Common myeloid progenitor, CD34-positive (primary cell): ENCODE results near the gene ONECUT3.

Experiments
- CTCF ChIA-PET: fragments of 350-600 bp; sonication (Branson Sonifier 250); formaldehyde crosslinking; loops from one replicate; lab custom pipeline; 2021; ENCODE audit warnings: antibody characterized with exemption; lab: Charles Lee
- POLR2A ChIA-PET: fragments of 350-600 bp; sonication (Branson Sonifier 250); formaldehyde crosslinking; loops from one replicate; lab custom pipeline; 2021; ENCODE audit warnings: antibody characterized with exemption; lab: Charles Lee
- DNase-seq, 3 donors: peaks; one replicate each; pipeline versions ENCODE4 v3.0.0 to v3.0.0-alpha.2; 2013
- H3K27ac ChIP-seq, 2 experiments: 1 replicate in 1 of 2; 2 replicates in 1 of 2; pipeline ENCODE4 v1.7.0; 2013; ENCODE audit warnings: inconsistent platforms in 2 of 2, low read length in 2 of 2, mild to moderate bottlenecking in 2 of 2, low read depth in 1 of 2, moderate library complexity in 1 of 2; ENCODE audit not compliant: severe bottlenecking in 2 of 2, insufficient read depth in 1 of 2, poor library complexity in 1 of 2
- H3K27me3 ChIP-seq, 5 experiments: replicated peaks in 2 of 5; 1 replicate in 3 of 5; 2 replicates in 2 of 5; pipeline versions ENCODE4 v1.6.1 to v1.7.0; 2013; ENCODE audit warnings: low read length in 4 of 5, mild to moderate bottlenecking in 2 of 5, moderate library complexity in 2 of 5, inconsistent platforms in 1 of 5; ENCODE audit not compliant: insufficient read depth in 5 of 5, control insufficient read depth in 4 of 5
- H3K36me3 ChIP-seq, 4 experiments: 1 replicate in 2 of 4; 2 replicates in 2 of 4; pipeline versions ENCODE4 v1.6.1 to v1.7.0; 2013; ENCODE audit warnings: low read length in 3 of 4, control low read depth in 1 of 4, mild to moderate bottlenecking in 1 of 4; ENCODE audit not compliant: control insufficient read depth in 4 of 4, insufficient read depth in 4 of 4
- H3K4me1 ChIP-seq, 4 experiments: 1 replicate in 3 of 4; 2 replicates in 1 of 4; pipeline versions ENCODE4 v1.6.1 to v1.7.1; 2013; ENCODE audit warnings: low read length in 3 of 4, mild to moderate bottlenecking in 3 of 4, control low read depth in 1 of 4, inconsistent platforms in 1 of 4, moderate library complexity in 1 of 4; ENCODE audit not compliant: control insufficient read depth in 4 of 4, insufficient read depth in 4 of 4; ENCODE audit errors: control extremely low read depth in 1 of 4
- H3K4me3 ChIP-seq, 7 experiments: 1 replicate in 4 of 7; 2 replicates in 3 of 7; pipeline versions ENCODE4 v1.5.1 to v1.7.0; 2013; ENCODE audit warnings: mild to moderate bottlenecking in 7 of 7, low read length in 6 of 7, moderate library complexity in 6 of 7, inconsistent platforms in 2 of 7, low read depth in 2 of 7, control low read depth in 1 of 7; ENCODE audit not compliant: insufficient read depth in 4 of 7, control insufficient read depth in 1 of 7; ENCODE audit errors: extremely low read depth in 1 of 7
- H3K9me3 ChIP-seq, 5 experiments: 1 replicate in 4 of 5; 2 replicates in 1 of 5; pipeline versions ENCODE4 v1.6.1 to v1.7.1; 2013; ENCODE audit warnings: low read length in 4 of 5, mild to moderate bottlenecking in 2 of 5, inconsistent platforms in 1 of 5, low read depth in 1 of 5, moderate library complexity in 1 of 5; ENCODE audit not compliant: control insufficient read depth in 4 of 5, insufficient read depth in 2 of 5; ENCODE audit errors: control extremely low read depth in 1 of 5
- WGBS: methylation state at CpG from one replicate; pipeline ENCODE4 v1.1.5; 2013; ENCODE audit not compliant: insufficient coverage; 5-methylcytosine and 5-hydroxymethylcytosine counted together

Gene ONECUT3

GRCh38 chr19:1819341-1820255, 66.3 kb downstream of the ONECUT3 start:
- no peaks in the 10 kb centered on the region for H3K9me3 ChIP-seq
- peaks cover 0 to 95% (median 67%) of the 10 kb centered on the region in 4 experiments for H3K36me3 ChIP-seq
- CTCF ChIA-PET, result interaction anchor here (1.1 to 1.8 kb wide), 2 partner anchors 11 to 273 kb away, joined by 3 to 5 read pairs; no protein-coding TSS in a partner anchor
- no peaks in the 10 kb centered on the region for H3K27me3 ChIP-seq
- H3K27ac ChIP-seq, result no peak overlapping the region
- 95% methylated on average over 42 of the region's 43 CpGs for WGBS
- POLR2A ChIA-PET, result interaction anchor here (0.6 kb wide), 1 partner anchor 48 kb away, joined by 3 read pairs; no protein-coding TSS in a partner anchor
- H3K4me1 ChIP-seq, result no peaks in the 10 kb centered on the region
- no peak for DNase-seq
- H3K4me3 ChIP-seq, result no peak overlapping the region

GRCh38 chr19:1822210-1822609, 68.9 kb downstream of the ONECUT3 start:
- CTCF ChIA-PET, result no interaction called here
- 92% methylated on average over 11 of the region's 19 CpGs for WGBS
- no peaks in the 10 kb centered on the region for H3K27me3 ChIP-seq

GRCh38 chr19:1823020-1823419, 69.7 kb downstream of the ONECUT3 start:
- POLR2A ChIA-PET, result no interaction called here
- Histone ChIP-seq H3K27ac (no peak overlapping the region), H3K4me1 (no peaks in the 10 kb centered on the region), H3K4me3 (no peak overlapping the region), H3K36me3 (peaks cover 0 to 81% (median 57%) of the 10 kb centered on the region in 4 experiments), H3K27me3 (no peaks in the 10 kb centered on the region), H3K9me3 (no peaks in the 10 kb centered on the region)
- CTCF ChIA-PET, result interaction anchor here (1.1 to 8.0 kb wide), 2 partner anchors 17 to 30 kb away, joined by 3 to 80 read pairs; no protein-coding TSS in a partner anchor
- 93% methylated on average over 5 of the region's 8 CpGs for WGBS
- DNase-seq, result no peak

More at GRCh38 chr19:1822210-1822609, 68.9 kb downstream of the ONECUT3 start:
- Histone ChIP-seq H3K27ac (no peak overlapping the region), H3K9me3 (no peaks in the 10 kb centered on the region), H3K4me3 (no peak overlapping the region), H3K36me3 (peaks cover 0 to 81% (median 60%) of the 10 kb centered on the region in 4 experiments), H3K4me1 (no peaks in the 10 kb centered on the region)
- DNase-seq, result no peak
- POLR2A ChIA-PET, result no interaction called here

- H3K4me1 ChIP-seq, result no peaks in the 10 kb centered on the region
- H3K36me3 ChIP-seq, result peaks cover 0 to 81% (median 55%) of the 10 kb centered on the region in 4 experiments
- DNase-seq, result no peak
- CTCF ChIA-PET, result interaction anchor here (0.9 to 8.0 kb wide), 4 partner anchors 9 to 31 kb away, joined by 3 to 80 read pairs (median 8); no protein-coding TSS in a partner anchor
- no peaks in the 10 kb centered on the region for H3K9me3 ChIP-seq
- H3K27ac ChIP-seq, result no peak overlapping the region
- H3K4me3 ChIP-seq, result no peak overlapping the region
- POLR2A ChIA-PET, result no interaction called here
- no peaks in the 10 kb centered on the region for H3K27me3 ChIP-seq
- 98% methylated on average over 29 of the region's 36 CpGs for WGBS
Measured at GRCh38 chr19:1823539-1824251, 70.4 kb downstream of the ONECUT3 start.

GRCh38 chr19:1824252-1824622, 70.9 kb downstream of the ONECUT3 start:
- WGBS, result 98% methylated on average over 14 of the region's 14 CpGs

GRCh38 chr19:1825909-1826556, 72.7 kb downstream of the ONECUT3 start:
- H3K4me3 ChIP-seq, result no peak overlapping the region
- H3K27ac ChIP-seq, result peak overlapping the region in 1 of 2 experiments; percentile 38
- peak; percentile 65 to 83 (median 76) for DNase-seq
- peaks cover 10 to 78% (median 53%) of the 10 kb centered on the region in 4 experiments for H3K36me3 ChIP-seq
- POLR2A ChIA-PET, result interaction anchor here (0.7 kb wide), 1 partner anchor 42 kb away, joined by 3 read pairs; no protein-coding TSS in a partner anchor
- H3K4me1 ChIP-seq, result no peaks in the 10 kb centered on the region
- 28% methylated on average over 11 of the region's 15 CpGs for WGBS
- H3K9me3 ChIP-seq, result no peaks in the 10 kb centered on the region
- CTCF ChIA-PET, result interaction anchor here (0.6 to 8.0 kb wide), 27 partner anchors 12 to 360 kb away, joined by 3 to 80 read pairs (median 4); no protein-coding TSS in a partner anchor
- H3K27me3 ChIP-seq, result no peaks in the 10 kb centered on the region

More at GRCh38 chr19:1824252-1824622, 70.9 kb downstream of the ONECUT3 start:
- no peak overlapping the region for H3K27ac ChIP-seq
- H3K27me3 ChIP-seq, result no peaks in the 10 kb centered on the region
- H3K9me3 ChIP-seq, result no peaks in the 10 kb centered on the region
- no peak for DNase-seq
- ChIA-PET POLR2A (no interaction called here), CTCF (interaction anchor here (0.9 to 8.0 kb wide), 3 partner anchors 10 to 22 kb away, joined by 4 to 80 read pairs (median 12); no protein-coding TSS in a partner anchor)
- no peak overlapping the region for H3K4me3 ChIP-seq
- H3K36me3 ChIP-seq, result peaks cover 0 to 78% (median 54%) of the 10 kb centered on the region in 4 experiments
- no peaks in the 10 kb centered on the region for H3K4me1 ChIP-seq
